Left lung (tissue), 10 donors: ENCODE measurements around the gene PTH1R. TPM values are rescaled to one million over a fixed set of nuclear protein-coding genes. Genes with fewer than 3 reads are reported as not detected.

ENCODE experiments used
- ATAC-seq: fragments of 200-7000 bp; cut with Tn5 transposase; one replicate; pipeline ENCODE4 v1.9.1; 2020; ENCODE audit warnings: moderate library complexity
- DNase-seq, 4 donors: peaks; one replicate each; pipeline ENCODE4 v3.0.0-alpha.2; 2013 to 2020
- H3K27ac ChIP-seq, 2 donors: fragments of 200-600 bp; sonication (generic) in 1 of 2; one replicate each; pipeline versions ENCODE4 v1.5.0 to v1.8.0; 2020 to 2021
- H3K27me3 ChIP-seq, 2 donors: fragments of 200-600 bp; sonication (generic) in 1 of 2; one replicate each; pipeline versions ENCODE4 v1.5.0 to v1.8.0; 2020 to 2021
- H3K36me3 ChIP-seq, 2 donors: fragments of 200-600 bp; sonication (generic) in 1 of 2; one replicate each; pipeline versions ENCODE4 v1.5.0 to v1.8.0; 2020 to 2021
- H3K4me1 ChIP-seq, 2 donors: fragments of 200-600 bp; one replicate each; pipeline ENCODE4 v1.8.0; 2021
- H3K4me3 ChIP-seq, 2 donors: fragments of 200-600 bp; sonication (generic) in 1 of 2; one replicate each; pipeline versions ENCODE4 v1.5.0 to v1.8.0; 2020 to 2021; ENCODE audit warnings: mild to moderate bottlenecking in 1 of 2
- H3K9me3 ChIP-seq, 2 donors: fragments of 200-600 bp; sonication (generic) in 1 of 2; one replicate each; pipeline versions ENCODE4 v1.5.0 to v1.8.0; 2020 to 2021
- CTCF ChIP-seq, 2 donors: fragments of 200-600 bp; sonication (generic) in 1 of 2; IDR thresholded peaks; one replicate each; pipeline versions ENCODE4 v1.5.0 to v1.8.0; 2021; ENCODE audit warnings: antibody characterized with exemption in 2 of 2
- intact Hi-C, 2 donors: fragments of 100-400 bp; cut with DNase I; formaldehyde crosslinking; loops; one replicate each; pipeline versions ENCODE4 v1.11.2 to v1.14.2; 2022
- polyA plus RNA-seq, 6 donors: library from polyadenylated mRNA; unstranded; fragments of 120-200 nt; gene quantifications; one replicate each; pipeline ENCODE4 v1.2.1, GENCODE V29; 2013; ENCODE audit not compliant: insufficient read length in 6 of 6
- total RNA-seq, 2 donors: library from RNA; stranded (reverse); fragmentation: NEBNext Ultra II Directional; extraction: Animal tissue kit (Norgen Biotek cat#: 25700); gene quantifications; one replicate each; pipeline ENCODE4 v1.2.1, GENCODE V29; 2021
- donor health status: DM: no; HTN: yes; CAD: no.
- donor health status: DM: no; HTN: no; CAD: no.

The PTH1R gene
- total and polyA plus RNA-seq, 8 donors = 12.0 to 131 (median 73.6) TPM

- H3K4me1 ChIP-seq = peaks cover 7 to 26% of the 10 kb centered on the region in 2 donors
- H3K27me3 ChIP-seq = peaks cover 33 to 87% of the 10 kb centered on the region in 2 donors
- no peaks in the 10 kb centered on the region for H3K36me3 ChIP-seq
- intact Hi-C loops = no loop called here
- no peak for DNase-seq
- H3K4me3 ChIP-seq = no peak overlapping the region
- H3K9me3 ChIP-seq = no peaks in the 10 kb centered on the region
- TF ChIP-seq CTCF (IDR thresholded peaks at IDR 0.05) = no peak
- no peak overlapping the region for H3K27ac ChIP-seq
- no peak for ATAC-seq
Measured at GRCh38 chr3:46885612-46886011, 8.1 kb downstream of the PTH1R start.

DNA sequence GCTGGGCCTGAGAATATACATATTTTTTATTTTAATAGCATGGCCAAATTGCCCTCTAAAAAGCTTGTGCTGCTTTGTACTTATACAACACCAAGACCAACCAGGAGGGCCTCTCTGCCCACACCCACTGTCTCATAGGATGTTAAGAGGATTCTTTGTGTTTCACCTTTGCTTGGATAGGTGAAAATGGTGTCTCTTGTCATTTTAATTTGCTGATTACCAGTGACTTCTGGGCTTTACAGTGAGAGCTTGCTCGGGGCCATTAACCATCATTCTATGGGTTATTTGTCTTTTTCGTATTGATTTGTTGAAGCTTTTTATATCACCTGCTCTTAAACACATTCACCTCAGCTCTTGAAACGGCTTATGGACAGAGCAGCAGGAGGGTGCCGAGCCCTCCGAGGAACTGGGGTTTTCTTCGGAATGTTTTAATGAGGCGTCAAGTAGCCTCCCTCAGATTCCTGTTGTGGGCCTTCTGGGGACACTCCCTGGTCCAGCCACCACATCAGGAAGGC is 10.5 kb downstream of the PTH1R start:
- TF ChIP-seq CTCF (IDR thresholded peaks at IDR 0.05) = no peak
- DNase-seq (no peak), ATAC-seq (no peak)
- Histone ChIP-seq H3K4me1 (peaks cover 5 to 20% of the 10 kb centered on the region in 2 donors), H3K36me3 (no peaks in the 10 kb centered on the region), H3K9me3 (no peaks in the 10 kb centered on the region), H3K4me3 (no peak overlapping the region), H3K27me3 (peaks cover 12 to 84% of the 10 kb centered on the region in 2 donors), H3K27ac (no peak overlapping the region)
- intact Hi-C loops = no loop called here

DNA sequence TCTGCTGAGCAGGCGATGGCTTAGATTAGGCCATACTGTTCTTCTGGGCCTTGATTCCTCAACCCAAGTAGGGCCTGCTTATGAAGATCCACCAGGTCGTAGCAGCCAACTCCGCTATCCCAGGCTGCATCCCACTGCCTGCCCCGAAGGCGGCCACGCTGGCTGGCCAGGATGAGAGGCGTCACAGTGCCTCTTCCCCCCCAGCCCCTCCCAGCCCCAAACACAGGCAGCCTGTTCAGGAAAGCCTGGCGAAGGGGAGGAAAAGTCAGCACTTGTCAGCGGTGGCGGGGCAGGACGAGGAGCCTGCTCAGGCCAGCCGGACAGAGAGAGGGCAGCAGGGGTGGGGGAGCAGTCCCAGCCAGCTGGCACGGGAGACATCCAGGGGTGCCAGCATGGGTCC is 11.2 kb downstream of the PTH1R start:
- Histone ChIP-seq H3K4me3 (no peak overlapping the region), H3K9me3 (no peaks in the 10 kb centered on the region), H3K36me3 (no peaks in the 10 kb centered on the region), H3K27ac (no peak overlapping the region), H3K4me1 (peaks cover 5 to 15% of the 10 kb centered on the region in 2 donors), H3K27me3 (peaks cover 8 to 84% of the 10 kb centered on the region in 2 donors)
- intact Hi-C loops = no loop called here
- TF ChIP-seq CTCF (IDR thresholded peaks at IDR 0.05) = no peak
- DNase-seq = no peak
- no peak for ATAC-seq

GRCh38 chr3:46889381-46890110 is 12.0 kb downstream of the PTH1R start:
- Histone ChIP-seq H3K9me3 (no peaks in the 10 kb centered on the region), H3K36me3 (no peaks in the 10 kb centered on the region), H3K4me3 (no peak overlapping the region), H3K27ac (no peak overlapping the region), H3K4me1 (peaks cover 5 to 15% of the 10 kb centered on the region in 2 donors), H3K27me3 (peaks cover 0 to 81% of the 10 kb centered on the region in 2 donors)
- intact Hi-C loops = no loop called here
- no peak for TF ChIP-seq CTCF (IDR thresholded peaks at IDR 0.05)
- peak in 2 of 4 donors; percentile 75 to 84 for DNase-seq
- ATAC-seq = no peak

- no peak for TF ChIP-seq CTCF (IDR thresholded peaks at IDR 0.05)
- Histone ChIP-seq H3K9me3 (no peaks in the 10 kb centered on the region), H3K27me3 (peaks cover 0 to 75% of the 10 kb centered on the region in 2 donors), H3K27ac (no peak overlapping the region), H3K4me3 (no peak overlapping the region), H3K36me3 (no peaks in the 10 kb centered on the region), H3K4me1 (peaks cover 5 to 15% of the 10 kb centered on the region in 2 donors)
- no peak for DNase-seq
- no peak for ATAC-seq
- intact Hi-C loops = no loop called here
Measured at GRCh38 chr3:46890132-46890531, 12.6 kb downstream of the PTH1R start.
